ENCODE measurements around the gene FAM184B. TPM values are rescaled to one million over a fixed set of nuclear protein-coding genes. Genes with fewer than 3 reads are reported as not detected.

Gene FAM184B
- total RNA-seq, 1 experiment from 2014 or later: 0.09 TPM

GRCh38 chr4:17682222-17682566 is 99.2 kb downstream of the FAM184B start:
- H2BK15ac ChIP-seq (ENCODE audit: low read depth, low read length): no peak overlapping the region
- no peak overlapping the region for H3K9ac ChIP-seq (ENCODE audit: extremely low read depth, insufficient read length, low read length)
- Mint-ChIP-seq H3K4me1 (no peaks in the 10 kb centered on the region), H3K36me3 (ENCODE audit: insufficient read depth in 1 of 3, low read depth in 3 of 3) (no peaks in the 10 kb centered on the region; a peak in 1 of 7 replicates), H3K27me3 (ENCODE audit: low read depth) (peaks cover 3% of the 10 kb centered on the region; the same call in 1 of the 2 replicates), H3K9me3 (peaks cover 4 to 6% of the 10 kb centered on the region in 2 experiments; a peak in 4 of 5 replicates), H3K27ac (no peak overlapping the region), H3K4me3 (no peak overlapping the region)
- H3K56ac ChIP-seq (ENCODE audit: insufficient read length, low read depth, low read length): no peak overlapping the region
- H3K79me1 ChIP-seq (ENCODE audit: insufficient read depth, low read depth, low read length, poor library complexity, severe bottlenecking): no peaks in the 10 kb centered on the region
- DNase-seq: no peak
- H2BK5ac ChIP-seq (ENCODE audit: insufficient read length, low read length): no peak overlapping the region
- no peak overlapping the region for H3T11ph ChIP-seq (ENCODE audit: low read length)
- H2BK12ac ChIP-seq (ENCODE audit: insufficient read length, low read depth, low read length): no peak overlapping the region
- H4K8ac ChIP-seq (replicated peaks; ENCODE audit: insufficient read length, low read depth, low read length): no peak overlapping the region
- H3K27me3 ChIP-seq (ENCODE audit: insufficient read depth, low read length): no peaks in the 10 kb centered on the region
- no peak overlapping the region for H4K91ac ChIP-seq (ENCODE audit: insufficient read length, low read depth, low read length)
- H3K23ac ChIP-seq (ENCODE audit: insufficient read length, low read depth, low read length): no peak overlapping the region
- H2AK5ac ChIP-seq (ENCODE audit: insufficient read length, low read length): no peak overlapping the region
- H3K9me3 ChIP-seq (ENCODE audit: control insufficient read depth, low read depth, low read length): no peaks in the 10 kb centered on the region
- no peak overlapping the region for H3K18ac ChIP-seq (ENCODE audit: insufficient read length, low read depth, low read length)
- H3K27ac ChIP-seq (ENCODE audit: insufficient read length, low read depth, low read length): no peak overlapping the region
- H3K4me2 ChIP-seq (ENCODE audit: insufficient read depth, insufficient read length, low read length): no peak overlapping the region
- no peak overlapping the region for H3K14ac ChIP-seq (ENCODE audit: insufficient read depth, low read length)
- H4K5ac ChIP-seq (ENCODE audit: insufficient read length, low read depth, low read length): no peak overlapping the region
- H3K4ac ChIP-seq (ENCODE audit: low read depth, low read length): no peak overlapping the region
- WGBS (ENCODE audit: extremely low coverage, insufficient read length, low lambda C conversion rate): no CpG with 5 or more reads among the region's 2 CpGs
- TF ChIP-seq, protein P1, sequence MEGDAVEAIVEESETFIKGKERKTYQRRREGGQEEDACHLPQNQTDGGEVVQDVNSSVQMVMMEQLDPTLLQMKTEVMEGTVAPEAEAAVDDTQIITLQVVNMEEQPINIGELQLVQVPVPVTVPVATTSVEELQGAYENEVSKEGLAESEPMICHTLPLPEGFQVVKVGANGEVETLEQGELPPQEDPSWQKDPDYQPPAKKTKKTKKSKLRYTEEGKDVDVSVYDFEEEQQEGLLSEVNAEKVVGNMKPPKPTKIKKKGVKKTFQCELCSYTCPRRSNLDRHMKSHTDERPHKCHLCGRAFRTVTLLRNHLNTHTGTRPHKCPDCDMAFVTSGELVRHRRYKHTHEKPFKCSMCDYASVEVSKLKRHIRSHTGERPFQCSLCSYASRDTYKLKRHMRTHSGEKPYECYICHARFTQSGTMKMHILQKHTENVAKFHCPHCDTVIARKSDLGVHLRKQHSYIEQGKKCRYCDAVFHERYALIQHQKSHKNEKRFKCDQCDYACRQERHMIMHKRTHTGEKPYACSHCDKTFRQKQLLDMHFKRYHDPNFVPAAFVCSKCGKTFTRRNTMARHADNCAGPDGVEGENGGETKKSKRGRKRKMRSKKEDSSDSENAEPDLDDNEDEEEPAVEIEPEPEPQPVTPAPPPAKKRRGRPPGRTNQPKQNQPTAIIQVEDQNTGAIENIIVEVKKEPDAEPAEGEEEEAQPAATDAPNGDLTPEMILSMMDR (conservative IDR thresholded peaks at IDR 0.05): no peak
- no peaks in the 10 kb centered on the region for H3K4me1 ChIP-seq (ENCODE audit: insufficient read depth, low read length)
- H3K79me2 ChIP-seq (ENCODE audit: insufficient read depth, low read length): no peaks in the 10 kb centered on the region
- no peak overlapping the region for H2AFZ ChIP-seq (ENCODE audit: low read length)
- H2BK20ac ChIP-seq (ENCODE audit: low read depth, low read length, poor library complexity, severe bottlenecking): no peak overlapping the region
- H2BK120ac ChIP-seq (ENCODE audit: low read depth, low read length, poor library complexity, severe bottlenecking): no peak overlapping the region
- no peaks in the 10 kb centered on the region for H4K20me1 ChIP-seq (ENCODE audit: control insufficient read depth, insufficient read depth, insufficient read length)
- H3K23me2 ChIP-seq (ENCODE audit: insufficient read length, low read depth, low read length, poor library complexity, severe bottlenecking): no peaks in the 10 kb centered on the region
